ELR (cell line): ENCODE data around the gene CCDC63.

ENCODE experiments used
- DNase-seq: peaks from one replicate; pipeline ENCODE4 v3.0.0-alpha.2; 2015; ENCODE audit warnings: low read depth

The CCDC63 gene

DNA sequence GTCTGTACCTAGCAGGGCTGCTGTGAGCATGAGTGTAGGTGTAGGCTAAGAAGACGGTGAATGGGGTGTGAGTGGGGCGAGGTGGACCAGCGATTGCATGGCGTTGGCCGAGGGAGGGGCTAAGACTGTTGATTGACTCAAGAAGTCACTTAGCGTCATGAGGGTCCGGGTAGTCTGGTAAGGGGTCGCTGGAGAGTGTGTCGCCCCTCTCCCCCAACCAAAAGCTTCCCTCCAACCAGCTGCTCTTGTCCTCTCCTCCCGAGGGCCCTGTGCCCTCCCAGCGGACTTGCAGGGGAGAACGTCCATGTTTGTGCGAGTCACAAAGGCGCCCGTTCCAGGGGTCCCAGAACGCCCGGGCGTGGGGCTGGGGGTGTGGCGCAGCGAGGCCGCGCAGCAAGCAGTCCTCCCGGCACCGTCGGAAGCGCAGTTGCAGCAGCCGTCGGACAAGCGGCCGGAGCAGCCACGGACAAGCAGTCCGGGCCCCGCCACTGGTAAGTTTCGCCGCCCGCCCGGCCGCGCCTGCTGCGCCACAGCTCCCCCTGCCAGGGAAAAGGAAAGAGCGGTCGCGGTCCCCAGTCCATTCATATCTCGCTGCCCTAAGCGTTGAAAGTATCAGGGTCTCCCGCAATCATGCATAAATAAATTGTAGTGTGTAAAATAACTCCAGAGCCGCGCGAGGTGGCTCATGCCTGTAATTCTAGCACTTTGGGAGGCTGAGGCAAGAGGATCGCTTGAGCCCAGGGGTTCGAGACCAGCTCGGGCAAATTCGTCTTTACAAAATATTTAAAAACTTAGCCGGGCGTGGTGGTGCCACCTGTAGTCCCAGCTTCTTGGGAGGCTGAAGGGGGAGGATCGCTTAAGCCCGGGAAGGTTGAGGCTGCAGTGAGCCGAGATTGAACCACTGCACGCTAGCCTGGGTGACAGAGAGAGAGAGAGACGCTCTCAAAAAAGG lies at the start of gene CCDC63:
TSS of gene CCDC63 (plus strand) at position 373 of the 952 bp plus-strand sequence. CDS start 5,968 bp downstream, outside the sequence.
- DNase-seq: peak; percentile 49

DNA sequence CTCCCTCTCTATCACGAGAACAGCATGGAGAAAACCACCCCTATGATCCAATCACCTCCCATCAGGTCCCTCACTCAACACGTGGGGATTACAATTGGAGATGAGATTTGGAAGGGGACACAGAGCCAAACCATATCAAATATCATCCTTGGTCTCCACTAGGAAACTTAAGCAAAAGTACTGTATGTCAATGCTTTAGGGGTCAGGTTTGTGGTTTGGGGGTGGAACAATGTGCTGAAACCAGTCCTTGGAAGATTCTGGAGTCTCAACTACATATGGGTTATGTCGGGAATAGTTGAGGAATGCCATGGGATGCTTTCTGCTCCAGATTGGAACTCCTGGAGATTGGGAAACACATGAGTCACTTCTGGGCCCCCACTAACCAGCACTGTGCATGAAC lies 48.3 kb upstream of the CCDC63 start:
- DNase-seq: no peak

DNA sequence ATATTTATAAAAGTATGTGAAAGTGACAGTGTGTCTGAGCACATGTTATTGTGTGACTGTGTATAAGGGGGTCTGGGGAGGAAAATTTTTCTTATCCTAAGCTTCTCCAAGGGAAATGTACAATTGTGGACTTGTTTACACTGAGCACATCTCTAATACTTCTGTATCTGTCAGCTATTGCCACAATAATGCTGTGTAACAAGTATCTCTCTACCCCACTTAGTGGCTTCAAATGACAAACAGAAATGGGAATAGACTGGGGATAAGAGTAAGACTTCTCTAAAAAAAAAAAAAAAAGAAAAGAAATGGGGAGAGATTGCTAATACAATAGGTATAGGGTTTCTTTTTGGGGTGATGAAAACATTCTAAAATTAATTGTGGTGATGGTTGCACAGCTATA lies 44.3 kb upstream of the CCDC63 start:
- no peak for DNase-seq

DNA sequence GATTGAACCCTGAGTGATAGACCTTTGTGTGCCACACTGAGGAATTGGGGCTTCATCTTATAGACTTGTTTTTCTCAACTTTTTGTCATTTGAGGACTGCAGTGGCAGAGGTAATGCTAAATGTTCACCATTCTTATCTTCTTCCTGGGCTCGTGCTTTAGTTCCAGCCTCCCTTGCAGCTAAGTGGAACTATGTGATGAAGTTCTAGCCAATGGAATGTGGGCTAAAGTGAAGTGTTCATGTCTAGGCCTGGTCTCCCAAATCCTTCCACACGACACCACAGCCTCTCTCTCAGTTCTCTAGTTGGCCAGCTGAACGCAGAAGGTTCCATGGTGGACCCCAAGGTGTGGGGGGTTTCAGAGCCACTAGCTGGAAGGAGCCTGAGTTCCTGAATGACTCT lies 42.4 kb upstream of the CCDC63 start:
- DNase-seq: no peak

DNA sequence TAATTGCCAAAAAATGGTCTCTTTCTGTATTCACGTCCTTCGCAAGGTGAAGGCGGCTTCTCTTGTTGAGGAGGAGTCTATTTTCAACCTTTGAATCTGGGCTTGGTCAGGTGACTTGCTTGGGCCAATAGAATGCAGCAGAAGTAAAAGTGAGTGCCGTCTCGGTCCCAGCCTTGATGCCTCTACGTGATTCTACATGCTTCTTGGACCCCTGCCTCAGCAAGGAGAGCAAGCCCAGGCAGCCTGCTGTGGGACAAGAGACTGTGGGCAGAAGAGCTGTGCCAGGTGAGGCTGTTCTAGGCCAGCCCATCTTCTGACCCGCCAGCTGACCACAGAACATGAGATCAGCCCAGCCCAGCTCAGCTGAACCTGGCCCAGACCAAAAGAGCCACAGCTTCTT lies 39.1 kb upstream of the CCDC63 start:
- DNase-seq: no peak

DNA sequence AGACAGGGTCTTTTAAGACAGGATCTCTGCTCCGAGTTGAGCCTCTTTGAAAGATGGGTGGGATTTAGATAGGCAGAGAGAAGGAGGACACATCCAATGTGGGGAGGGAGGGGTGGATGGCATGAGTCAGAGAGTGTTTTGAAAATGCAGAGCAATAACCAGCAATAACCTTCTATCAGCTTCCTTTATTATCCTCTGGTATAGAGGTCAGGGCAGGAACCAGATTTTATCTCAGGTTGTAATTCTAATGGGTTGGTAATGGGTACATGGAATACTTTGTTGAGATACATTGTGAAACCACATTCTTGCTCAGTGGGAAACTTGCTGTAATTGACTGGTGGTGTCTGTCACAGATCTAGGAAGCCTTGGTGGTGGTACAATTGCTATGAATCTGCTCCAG lies 37.6 kb upstream of the CCDC63 start:
- DNase-seq: no peak

DNA sequence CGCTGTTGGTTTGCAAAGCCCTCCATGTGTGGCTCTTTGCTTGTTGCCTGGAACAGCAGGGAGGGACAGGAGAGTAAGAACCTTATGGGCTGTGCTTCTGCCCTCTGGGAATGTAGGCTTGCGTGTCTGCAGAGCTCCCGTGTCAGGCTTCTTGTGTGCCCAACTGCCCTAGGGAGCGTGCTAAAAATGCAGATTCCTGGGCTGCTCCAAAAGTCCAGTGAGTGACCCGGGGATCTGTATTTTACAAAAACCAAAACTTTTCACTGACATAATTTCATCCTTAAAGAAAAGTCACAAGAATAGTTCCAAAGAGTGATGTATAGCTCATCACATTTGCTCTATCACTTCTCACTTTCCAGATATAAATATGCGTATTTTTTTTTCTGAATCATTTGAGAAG lies 34.8 kb upstream of the CCDC63 start:
- no peak for DNase-seq

DNA sequence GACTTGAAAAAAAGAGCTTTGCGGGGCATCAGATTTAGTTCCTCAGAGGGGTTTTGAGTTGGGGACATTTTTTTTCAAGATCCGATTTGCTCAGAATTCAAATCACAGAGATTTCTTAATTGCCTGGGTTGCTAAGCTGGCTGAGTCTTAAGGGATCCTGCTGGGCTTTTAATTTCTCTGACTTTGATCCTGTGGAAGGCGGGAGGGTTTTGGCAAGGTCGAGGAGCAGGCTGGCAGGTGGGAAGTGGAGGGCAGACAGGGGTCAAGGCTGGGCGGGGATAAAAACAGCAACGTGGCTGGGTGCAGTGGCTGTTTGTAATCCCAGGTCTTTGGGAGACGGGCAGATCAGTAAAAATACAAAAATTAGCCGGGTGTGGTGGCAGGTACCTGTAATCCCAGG lies 33.5 kb upstream of the CCDC63 start:
- DNase-seq: no peak

DNA sequence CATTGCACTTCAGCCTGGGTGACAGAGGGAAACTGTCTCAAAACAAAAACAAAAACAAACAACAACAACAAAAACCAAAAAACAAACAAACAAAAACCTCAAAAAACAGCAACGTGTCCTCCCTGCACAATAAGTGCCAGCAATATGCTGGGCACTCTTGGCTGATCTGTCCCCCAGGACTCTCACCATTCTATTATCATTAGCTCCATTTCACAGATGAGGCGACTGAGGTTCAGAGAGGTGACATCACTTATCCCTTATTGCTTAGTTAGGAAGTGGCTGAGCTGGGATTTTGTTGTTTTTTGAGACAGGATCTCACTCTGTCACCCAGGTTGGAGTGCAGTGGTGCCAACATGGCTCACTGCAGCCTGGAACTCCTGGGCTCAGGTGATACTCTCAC lies 33.0 kb upstream of the CCDC63 start:
- DNase-seq: no peak

DNA sequence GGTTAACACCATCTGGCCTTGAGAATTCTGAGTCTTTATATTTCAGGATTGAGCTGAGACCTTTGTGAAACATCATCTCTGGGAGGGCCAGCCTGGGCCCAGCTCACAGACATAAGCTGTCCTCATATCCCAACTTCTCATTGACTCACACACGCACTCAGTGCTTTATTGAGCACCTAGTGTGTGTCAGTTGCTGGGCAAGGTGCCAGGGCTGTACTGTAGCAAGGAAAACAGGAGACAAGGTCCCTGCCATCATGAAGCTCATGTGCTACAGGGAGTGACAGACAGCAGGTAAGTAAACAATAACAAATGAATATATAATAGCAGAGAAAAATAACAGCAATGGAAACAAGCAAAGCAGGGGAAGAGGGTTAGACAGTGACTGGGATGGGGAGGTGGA lies 30.5 kb upstream of the CCDC63 start:
- peak; percentile 10 for DNase-seq

DNA sequence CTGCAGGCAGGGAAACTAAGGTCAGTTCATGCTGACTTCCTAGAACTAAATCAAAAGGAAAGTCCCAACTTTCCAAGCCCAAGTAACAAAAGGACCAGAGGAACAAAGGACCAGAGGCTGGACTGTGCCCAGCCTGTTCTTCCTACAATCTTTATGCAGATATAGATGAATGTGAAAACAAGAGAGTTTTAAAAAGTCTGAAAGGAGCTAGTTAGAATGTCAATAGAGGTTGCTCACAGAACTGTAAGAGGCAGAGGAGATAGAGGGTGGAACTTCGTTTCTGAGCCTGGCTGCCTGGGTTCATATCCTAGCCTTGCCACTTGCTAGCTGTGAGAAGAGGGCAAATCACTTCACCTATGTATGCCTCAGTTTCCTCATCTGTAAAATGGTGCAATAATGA lies 30.0 kb upstream of the CCDC63 start:
- no peak for DNase-seq

DNA sequence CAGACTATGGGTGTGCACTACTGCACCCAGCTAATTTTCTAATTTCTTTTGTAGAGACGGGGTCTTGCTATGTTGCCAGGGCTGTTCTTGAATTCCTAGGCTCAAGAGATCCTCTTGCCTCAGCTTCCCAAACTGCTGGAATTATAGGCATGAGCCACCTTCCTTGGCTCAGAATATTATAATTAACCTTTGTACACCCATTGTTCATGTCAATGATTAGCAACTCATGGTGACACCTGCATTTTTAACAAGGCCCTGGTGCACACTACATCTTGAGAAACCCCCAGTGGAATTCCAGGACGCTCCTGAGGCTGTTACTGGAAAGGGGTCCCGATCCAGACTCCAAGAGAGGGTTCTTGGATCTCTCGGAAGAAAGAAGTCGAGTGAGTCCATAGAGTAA lies 28.3 kb upstream of the CCDC63 start:
- no peak for DNase-seq

DNA sequence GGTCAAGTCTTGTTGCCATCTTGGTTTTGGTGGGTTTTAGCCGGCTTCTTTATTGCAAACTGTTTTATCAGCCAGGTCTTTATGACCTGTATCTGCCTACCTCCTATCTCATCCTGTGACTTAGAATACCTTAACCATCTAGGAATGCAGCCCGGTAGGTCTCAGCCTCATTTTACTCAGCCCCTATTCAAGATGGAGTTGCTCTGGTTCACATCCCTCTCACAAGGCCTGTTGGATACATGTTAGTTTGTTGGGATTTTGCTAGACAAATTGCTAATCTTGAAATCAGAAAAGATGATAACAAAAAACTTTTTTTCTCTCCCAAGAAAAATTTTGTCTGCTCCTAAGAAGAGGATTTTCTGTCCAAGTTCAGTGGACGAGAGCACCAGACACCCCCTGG lies 27.6 kb upstream of the CCDC63 start:
- DNase-seq: no peak

DNA sequence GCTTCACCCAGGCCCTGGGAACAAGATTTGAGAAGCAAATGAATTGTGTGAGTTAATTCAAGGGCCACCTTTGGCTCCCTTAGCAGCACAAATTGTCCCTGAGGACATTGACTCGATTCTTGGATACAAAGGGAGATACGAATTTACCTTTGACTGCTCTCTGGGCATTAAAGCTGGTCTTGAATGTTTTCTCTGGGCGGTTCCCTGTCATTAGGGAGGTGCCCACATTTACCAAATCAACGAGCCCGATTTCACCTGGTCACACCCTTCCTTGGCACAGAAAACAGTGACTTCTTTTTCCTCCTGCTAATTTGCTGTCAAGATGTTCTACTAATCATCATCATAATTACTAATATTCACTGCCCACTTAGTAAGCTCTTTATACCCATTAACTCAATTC lies 27.1 kb upstream of the CCDC63 start:
- no peak for DNase-seq

DNA sequence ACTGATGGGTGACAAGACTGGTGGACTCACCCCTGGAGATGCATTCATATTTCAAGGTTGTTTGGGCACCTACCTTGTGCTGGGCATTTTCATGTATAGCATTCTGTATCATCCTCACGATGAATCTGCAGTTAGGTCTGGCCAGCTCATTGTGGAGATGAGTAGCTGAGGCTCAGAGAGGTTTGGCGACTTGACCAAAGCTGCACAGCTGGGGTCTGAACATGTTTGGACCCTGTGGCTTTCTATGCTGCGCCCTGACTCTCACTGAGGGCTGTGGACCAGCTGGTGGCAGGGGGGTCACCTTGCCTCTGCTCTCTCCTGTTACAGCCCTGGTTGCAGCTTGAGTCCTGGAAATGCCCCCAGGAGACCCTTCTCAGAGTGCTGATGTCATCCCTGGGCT lies 24.9 kb upstream of the CCDC63 start:
- DNase-seq: no peak

DNA sequence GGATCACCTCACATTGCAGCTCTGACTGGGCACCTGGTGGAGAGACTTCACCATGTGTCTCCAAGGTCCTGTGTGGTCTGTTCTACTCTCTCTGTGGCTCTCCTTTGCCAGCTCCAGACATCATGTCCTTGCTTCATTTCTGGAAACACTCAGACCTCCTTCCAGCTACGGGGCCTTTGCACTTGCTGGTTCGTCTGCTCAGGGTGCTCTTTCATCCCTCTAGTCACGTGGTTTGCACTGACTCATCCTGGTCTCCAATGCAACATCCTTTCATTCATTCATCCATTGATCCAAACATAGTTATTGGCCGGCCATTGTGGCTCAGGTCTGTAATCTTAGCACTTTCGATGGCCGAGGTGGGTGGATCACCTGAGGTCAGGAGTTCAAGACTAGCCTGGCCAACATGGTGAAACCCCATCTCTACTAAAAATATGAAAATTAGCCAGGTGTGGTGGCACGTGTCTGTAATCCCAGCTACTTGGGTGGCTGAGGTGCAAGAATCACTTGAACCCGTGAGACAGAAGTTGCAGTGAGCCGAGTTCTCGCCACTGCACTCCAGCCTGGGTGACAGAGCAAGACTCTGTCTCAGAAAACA lies 23.9 kb upstream of the CCDC63 start:
- no peak for DNase-seq

DNA sequence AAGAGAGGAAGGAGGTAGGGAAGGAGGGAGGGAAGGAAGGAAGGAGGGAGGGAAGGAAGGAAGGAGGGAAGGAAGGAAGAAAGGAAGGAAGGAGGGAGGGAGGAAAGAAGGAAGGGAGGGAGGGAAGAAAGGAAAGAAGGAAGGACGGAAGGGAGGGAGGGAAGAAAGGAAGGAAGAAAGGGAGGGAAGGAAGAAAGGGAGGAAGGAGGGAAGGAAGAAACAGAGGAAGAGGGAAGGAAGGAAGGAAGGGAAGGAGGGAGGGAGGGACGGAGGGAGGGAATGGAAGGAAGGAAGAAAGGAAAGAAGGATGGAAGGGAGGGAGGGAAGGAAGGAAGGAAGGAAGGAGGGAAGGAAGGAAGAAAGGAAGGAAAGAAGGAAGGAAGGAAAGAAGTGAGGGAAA lies 22.4 kb upstream of the CCDC63 start:
- no peak for DNase-seq

DNA sequence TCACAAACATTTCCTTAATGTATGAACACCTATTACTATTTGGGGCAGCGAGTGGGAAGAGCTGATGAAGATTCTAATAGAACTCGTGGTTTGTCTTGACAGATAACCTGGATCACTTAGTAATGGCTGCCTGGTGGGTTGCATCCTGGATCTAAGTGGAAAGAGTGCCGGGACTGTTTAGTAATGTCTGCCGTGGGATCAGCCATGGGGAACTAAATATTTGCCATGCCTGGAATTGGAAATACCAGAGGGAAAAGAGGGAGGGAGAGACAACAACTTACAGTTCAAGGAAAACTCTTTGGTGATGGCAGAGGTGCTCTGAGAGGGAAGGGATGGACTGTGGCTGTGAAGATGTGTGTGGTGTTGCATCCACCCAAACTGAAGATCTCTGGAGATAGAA lies 21.3 kb upstream of the CCDC63 start:
- DNase-seq: no peak

DNA sequence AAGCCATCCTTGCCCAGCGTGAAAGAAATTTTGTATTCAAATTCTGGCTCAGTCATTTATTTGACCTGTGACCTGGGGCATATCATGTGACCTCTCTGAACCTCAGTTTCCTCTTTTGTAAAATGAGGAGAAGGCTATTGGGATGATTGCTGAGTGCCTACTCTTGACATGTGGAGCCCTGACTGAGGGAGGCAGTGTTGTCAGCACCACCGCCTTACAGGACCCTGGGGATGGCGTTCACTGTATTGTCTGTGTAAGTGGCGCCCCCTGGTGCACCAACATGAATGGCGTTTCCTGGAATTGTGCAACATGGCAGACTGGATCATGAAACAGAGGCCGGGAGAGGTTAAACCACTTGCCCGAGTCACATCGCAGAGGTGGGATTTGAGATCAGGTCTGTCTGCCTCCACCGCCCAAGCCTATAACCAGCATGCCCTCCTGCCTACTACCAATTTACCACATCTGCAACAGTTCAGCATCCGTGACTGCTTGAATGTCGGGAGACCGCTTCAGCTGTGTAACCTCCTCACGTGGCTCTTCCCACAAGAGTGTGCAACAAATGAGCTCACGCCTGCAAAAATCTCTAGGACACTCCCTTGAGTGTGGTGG lies 20.1 kb upstream of the CCDC63 start:
- DNase-seq: peak; percentile 89

DNA sequence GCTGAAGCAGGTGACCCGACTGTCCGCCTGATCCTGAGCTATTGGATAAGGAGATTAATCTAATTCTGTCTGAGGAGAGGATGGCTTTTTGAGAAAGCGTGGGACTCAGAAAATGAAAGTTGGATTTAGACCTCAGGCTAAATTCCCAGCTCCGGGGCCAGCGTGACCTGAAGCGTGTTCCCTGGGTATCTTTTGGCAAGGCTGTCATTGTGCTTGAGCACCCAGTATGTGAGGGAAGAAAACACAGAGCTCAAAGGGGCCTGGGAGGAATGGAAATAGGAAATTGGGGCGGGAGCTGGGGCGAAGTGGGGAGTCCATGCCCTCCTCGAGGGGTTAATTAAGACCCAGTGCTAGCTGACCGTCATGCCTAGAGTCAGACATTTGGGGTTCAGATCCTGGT lies 17.5 kb upstream of the CCDC63 start:
- DNase-seq: no peak

DNA sequence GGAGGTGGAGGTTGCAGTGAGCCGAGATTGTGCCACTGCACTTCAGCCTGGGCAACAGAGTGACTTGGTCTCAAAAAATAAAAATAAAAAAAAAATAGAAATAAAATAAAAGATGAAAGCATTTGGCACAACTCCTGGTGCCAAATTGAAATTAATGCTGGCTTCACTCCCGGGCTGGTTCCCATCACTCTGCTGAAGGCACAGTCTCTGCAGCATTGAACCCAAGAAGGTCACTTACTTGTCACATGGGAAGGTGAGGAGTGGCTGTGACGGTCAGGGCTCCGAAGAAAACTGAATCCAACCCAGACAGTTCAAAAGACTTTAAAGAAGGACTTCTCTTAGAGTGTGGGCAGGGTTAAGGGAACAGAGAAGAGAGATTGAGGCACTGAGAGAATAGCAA lies 10.5 kb upstream of the CCDC63 start:
- DNase-seq: no peak

DNA sequence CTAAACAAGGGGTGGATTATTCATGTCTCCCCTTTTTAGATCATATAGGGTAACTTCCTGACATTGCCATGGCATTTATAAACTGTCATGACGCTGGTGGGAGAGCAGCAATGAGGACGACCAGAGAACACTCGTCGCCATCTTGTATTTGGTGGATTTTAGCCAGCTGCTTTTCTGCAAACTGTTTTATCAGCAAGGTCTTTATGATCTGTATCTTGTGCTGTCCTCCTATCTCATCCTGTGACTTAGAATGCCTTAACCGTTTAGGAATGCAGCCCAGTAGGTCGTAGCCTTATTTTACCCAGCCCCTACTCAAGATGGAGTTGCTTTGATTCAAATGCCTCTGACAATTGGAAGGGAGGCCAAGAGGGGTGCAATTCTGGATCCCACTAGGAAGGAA lies 5.8 kb upstream of the CCDC63 start:
- no peak for DNase-seq

DNA sequence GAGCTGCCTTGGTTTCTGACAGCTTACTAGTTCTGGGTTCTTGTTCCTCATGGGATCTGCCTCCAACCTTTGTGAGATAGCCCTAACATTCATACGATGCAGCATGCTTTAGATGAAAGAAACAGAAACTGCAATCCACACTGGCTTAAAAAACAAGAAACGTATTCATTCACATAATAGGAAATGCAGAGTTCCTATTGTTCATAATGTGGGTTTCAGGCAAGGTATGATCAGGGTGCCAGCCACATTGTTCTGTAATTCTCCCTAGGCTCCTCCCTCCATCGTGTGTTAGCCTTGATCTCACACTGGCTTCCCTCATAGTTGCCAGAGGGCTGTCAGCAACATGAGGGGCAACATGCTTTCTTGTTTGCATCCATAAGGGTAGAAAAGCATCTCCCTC lies 2.7 kb upstream of the CCDC63 start:
- no peak for DNase-seq
